Liver (tissue), 2 donors: ENCODE results near the gene SLCO4A1.

Experiments used
- CTCF ChIP-seq: fragments of 150-350 bp; IDR thresholded peaks from 2 replicates; pipeline ENCODE4 v1.5.1; 2017; ENCODE audit warnings: improper control_type of control experiment, low read depth, low read length; ENCODE audit not compliant: missing input control
- YY1 ChIP-seq: IDR thresholded peaks from 2 replicates; pipeline ENCODE4 v1.6.1; 2016; ENCODE audit warnings: antibody characterized with exemption, mild to moderate bottlenecking
- donor health status: healthy.

- TF ChIP-seq YY1 (no peak), CTCF (no peak)
Measured at GRCh38 chr20:62625921-62626547, 16.3 kb upstream of the SLCO4A1 start.
